GM12875 (cell line): ENCODE measurements around the gene FABP1.

Experiments
- H3K4me3 ChIP-seq: one replicate; pipeline ENCODE4 v1.5.1; 2011; ENCODE audit warnings: low read depth, low read length, control low read depth
- CTCF ChIP-seq: IDR thresholded peaks from 2 replicates; pipeline ENCODE4 v1.5.1; 2011; ENCODE audit warnings: low read depth, mild to moderate bottlenecking, control low read depth, inconsistent platforms, low read length, moderate library complexity, borderline replicate concordance; ENCODE audit not compliant: insufficient read depth

The FABP1 gene

GRCh38 chr2:88139804-88140203 lies 11.9 kb upstream of the FABP1 start:
- H3K4me3 ChIP-seq: no peak overlapping the region
- TF ChIP-seq CTCF: no peak

GRCh38 chr2:88139203-88139702 lies 11.4 kb upstream of the FABP1 start:
- TF ChIP-seq CTCF: no peak
- H3K4me3 ChIP-seq: no peak overlapping the region

- H3K4me3 ChIP-seq: no peak overlapping the region
- no peak for TF ChIP-seq CTCF
These were observed 10.0 kb upstream of the FABP1 start for GRCh38 chr2:88137833-88138232.

GRCh38 chr2:88136817-88137216 lies 9.0 kb upstream of the FABP1 start:
- H3K4me3 ChIP-seq: no peak overlapping the region
- TF ChIP-seq CTCF: no peak

- no peak for TF ChIP-seq CTCF
- no peak overlapping the region for H3K4me3 ChIP-seq
These were observed 6.0 kb upstream of the FABP1 start for GRCh38 chr2:88133875-88134274.

GRCh38 chr2:88131999-88132368 lies 4.1 kb upstream of the FABP1 start:
- no peak overlapping the region for H3K4me3 ChIP-seq
- no peak for TF ChIP-seq CTCF

GRCh38 chr2:88131201-88131998 lies 3.5 kb upstream of the FABP1 start:
- no peak overlapping the region for H3K4me3 ChIP-seq
- no peak for TF ChIP-seq CTCF
